ENCODE measurements around the gene DNAJC17. TPM values are rescaled to one million over a fixed set of nuclear protein-coding genes. Genes with fewer than 3 reads are reported as not detected.

DNAJC17 gene
- total RNA-seq, 3 donors from 2014 or later: 18.4 to 55.8 (median 24.3) TPM

DNA sequence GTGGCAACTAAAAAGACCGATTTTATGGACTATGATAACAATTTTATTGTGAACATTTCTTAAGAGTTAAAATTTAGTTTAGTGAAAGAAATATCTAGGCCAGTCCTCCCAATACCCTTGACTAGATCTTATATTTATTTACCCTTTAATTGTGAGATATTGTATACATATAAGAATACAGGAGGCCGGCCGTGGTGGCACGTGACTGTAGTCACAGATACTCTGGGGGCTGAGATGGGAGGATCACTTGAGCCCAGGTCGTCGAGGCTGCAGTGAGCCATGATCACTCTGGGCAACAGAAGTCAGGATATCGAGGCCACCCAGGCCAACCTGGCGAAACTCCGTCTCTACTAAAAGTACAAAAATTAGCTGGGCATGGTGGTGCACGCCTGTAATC, 51.5 kb downstream of the DNAJC17 start:
- DNase-seq (ENCODE audit: low spot score in 2 of 2): no peak
- Histone ChIP-seq H3K4me1 (no peaks in the 10 kb centered on the region), H3K9me3 (no peaks in the 10 kb centered on the region), H3K27me3 (no peaks in the 10 kb centered on the region), H3K36me3 (no peaks in the 10 kb centered on the region), H3K4me3 (peak overlapping the region; percentile 77 to 87 (median 84)), H3K27ac (peak overlapping the region; percentile 92 to 93)
- intact Hi-C loops (cut with DNase I; ENCODE audit: low total_unique reads): no loop called here
- TF ChIP-seq, protein P1, sequence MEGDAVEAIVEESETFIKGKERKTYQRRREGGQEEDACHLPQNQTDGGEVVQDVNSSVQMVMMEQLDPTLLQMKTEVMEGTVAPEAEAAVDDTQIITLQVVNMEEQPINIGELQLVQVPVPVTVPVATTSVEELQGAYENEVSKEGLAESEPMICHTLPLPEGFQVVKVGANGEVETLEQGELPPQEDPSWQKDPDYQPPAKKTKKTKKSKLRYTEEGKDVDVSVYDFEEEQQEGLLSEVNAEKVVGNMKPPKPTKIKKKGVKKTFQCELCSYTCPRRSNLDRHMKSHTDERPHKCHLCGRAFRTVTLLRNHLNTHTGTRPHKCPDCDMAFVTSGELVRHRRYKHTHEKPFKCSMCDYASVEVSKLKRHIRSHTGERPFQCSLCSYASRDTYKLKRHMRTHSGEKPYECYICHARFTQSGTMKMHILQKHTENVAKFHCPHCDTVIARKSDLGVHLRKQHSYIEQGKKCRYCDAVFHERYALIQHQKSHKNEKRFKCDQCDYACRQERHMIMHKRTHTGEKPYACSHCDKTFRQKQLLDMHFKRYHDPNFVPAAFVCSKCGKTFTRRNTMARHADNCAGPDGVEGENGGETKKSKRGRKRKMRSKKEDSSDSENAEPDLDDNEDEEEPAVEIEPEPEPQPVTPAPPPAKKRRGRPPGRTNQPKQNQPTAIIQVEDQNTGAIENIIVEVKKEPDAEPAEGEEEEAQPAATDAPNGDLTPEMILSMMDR (IDR thresholded peaks at IDR 0.05): no peak
- no peak for TF ChIP-seq POLR2AphosphoS5 (IDR thresholded peaks at IDR 0.05)
- no peak for TF ChIP-seq POLR2A (IDR thresholded peaks at IDR 0.05)

DNA sequence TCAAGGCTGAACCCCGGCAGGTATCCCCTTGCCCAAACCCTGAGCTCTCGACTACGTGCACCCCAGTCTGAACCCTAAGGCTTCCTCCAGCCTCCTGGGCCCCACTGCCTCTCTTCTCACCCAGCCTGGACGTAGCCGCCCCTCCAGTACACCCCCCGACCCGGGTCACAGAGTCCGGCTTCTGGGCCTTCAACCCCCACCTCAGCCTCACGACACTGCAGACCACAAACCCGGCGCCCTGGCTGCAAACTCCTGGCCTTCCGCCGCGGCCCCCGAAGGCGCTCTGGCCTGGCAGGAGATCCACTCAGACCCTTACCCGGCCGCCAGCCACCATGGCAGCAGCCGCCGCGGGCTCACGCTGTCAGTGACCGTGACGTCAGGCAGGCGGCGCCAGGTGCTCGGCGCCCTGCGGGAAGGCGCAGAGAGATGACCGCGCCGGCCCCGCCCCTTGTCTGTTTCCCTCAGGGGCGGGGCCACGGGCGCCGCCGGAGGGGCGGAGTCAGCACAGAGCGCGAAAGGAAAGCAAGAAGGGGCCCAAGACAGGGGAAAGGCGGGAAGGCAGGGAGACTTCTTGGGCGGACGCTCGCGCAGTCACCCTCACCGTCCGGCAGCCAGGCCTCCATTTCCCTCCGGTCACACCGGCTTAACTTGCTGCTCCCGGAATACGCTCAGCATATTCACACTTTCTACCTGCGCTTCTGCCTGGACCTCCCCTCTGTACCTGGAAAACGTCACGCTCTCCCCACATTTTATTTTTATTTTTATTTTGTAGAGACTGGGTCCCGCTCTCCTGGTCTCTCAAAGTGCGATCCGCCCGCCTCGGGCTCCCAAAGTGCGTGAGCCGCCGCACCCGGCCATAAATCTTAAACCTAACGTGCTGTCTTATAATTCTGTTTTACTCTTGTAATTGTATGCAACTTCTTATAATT, 52.1 kb downstream of the DNAJC17 start, which contains the start of gene RMDN3:
RMDN3 (minus strand) TSS at position 372 of the 929 bp plus-strand sequence. CDS start 471 bp downstream, outside the sequence.
- intact Hi-C loops (cut with DNase I; ENCODE audit: low total_unique reads): no loop called here
- DNase-seq (ENCODE audit: low spot score in 2 of 2): peak; percentile 90 to 92

GRCh38 chr15:40754574-40754882, 52.7 kb downstream of the DNAJC17 start:
- Histone ChIP-seq H3K27ac (peak overlapping the region; percentile 92 to 93), H3K27me3 (no peaks in the 10 kb centered on the region)

More for the DNA sequence above, 52.1 kb downstream of the DNAJC17 start, which contains the start of gene RMDN3:
- Histone ChIP-seq H3K9me3 (no peaks in the 10 kb centered on the region), H3K27me3 (no peaks in the 10 kb centered on the region), H3K36me3 (no peaks in the 10 kb centered on the region), H3K4me3 (peak within 1 kb of the TSS; percentile 77 to 87 (median 84)), H3K4me1 (no peaks in the 10 kb centered on the region), H3K27ac (peak within 1 kb of the TSS; percentile 92 to 93)
- TF ChIP-seq, protein P1 (IDR thresholded peaks at IDR 0.05): peak in 1 of 3 donors; percentile 27
- peak; percentile 56 to 85 (median 70) for TF ChIP-seq POLR2AphosphoS5 (IDR thresholded peaks at IDR 0.05)
- TF ChIP-seq POLR2A (IDR thresholded peaks at IDR 0.05): no peak

DNA sequence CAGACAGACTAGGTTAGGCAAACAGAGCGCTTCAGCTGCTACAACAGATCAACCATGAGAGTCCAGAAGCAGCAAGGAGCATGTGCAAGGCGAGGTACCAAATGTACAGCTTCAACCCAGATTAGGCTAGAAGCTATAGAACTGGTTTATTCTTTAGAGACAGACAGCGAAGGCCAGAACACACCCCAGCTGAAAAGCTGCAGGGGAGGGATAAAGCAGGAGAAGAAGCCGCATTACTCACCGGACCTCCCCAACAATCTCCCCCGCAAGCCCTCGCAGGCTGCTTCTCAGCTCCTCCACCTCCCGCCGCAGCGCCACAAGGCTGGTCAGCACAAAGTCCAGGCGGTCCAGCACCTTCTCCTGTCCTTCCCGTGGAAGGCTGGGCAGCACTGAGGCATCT, 55.5 kb downstream of the DNAJC17 start:
- Histone ChIP-seq H3K36me3 (no peaks in the 10 kb centered on the region), H3K9me3 (no peaks in the 10 kb centered on the region), H3K4me3 (no peak overlapping the region), H3K4me1 (no peaks in the 10 kb centered on the region), H3K27me3 (no peaks in the 10 kb centered on the region), H3K27ac (no peak overlapping the region)
- no peak for DNase-seq (ENCODE audit: low spot score in 2 of 2)
- intact Hi-C loops (cut with DNase I; ENCODE audit: low total_unique reads): no loop called here
- TF ChIP-seq POLR2A (IDR thresholded peaks at IDR 0.05) (no peak), POLR2AphosphoS5 (IDR thresholded peaks at IDR 0.05) (no peak)
- TF ChIP-seq, protein P1 (IDR thresholded peaks at IDR 0.05): no peak

More at GRCh38 chr15:40754574-40754882, 52.7 kb downstream of the DNAJC17 start:
- Histone ChIP-seq H3K4me1 (no peaks in the 10 kb centered on the region), H3K9me3 (no peaks in the 10 kb centered on the region), H3K4me3 (peak overlapping the region; percentile 77 to 87 (median 84)), H3K36me3 (no peaks in the 10 kb centered on the region)
- DNase-seq (ENCODE audit: low spot score in 2 of 2): no peak
- intact Hi-C loops (cut with DNase I; ENCODE audit: low total_unique reads): no loop called here
- no peak for TF ChIP-seq POLR2AphosphoS5 (IDR thresholded peaks at IDR 0.05)
- no peak for TF ChIP-seq POLR2A (IDR thresholded peaks at IDR 0.05)
- TF ChIP-seq, protein P1 (IDR thresholded peaks at IDR 0.05): no peak

- Histone ChIP-seq H3K4me3 (no peak overlapping the region), H3K27me3 (no peaks in the 10 kb centered on the region), H3K27ac (no peak overlapping the region), H3K36me3 (no peaks in the 10 kb centered on the region), H3K9me3 (no peaks in the 10 kb centered on the region), H3K4me1 (no peaks in the 10 kb centered on the region)
- intact Hi-C loops (cut with DNase I; ENCODE audit: low total_unique reads): no loop called here
- no peak for DNase-seq (ENCODE audit: low spot score in 2 of 2)
- TF ChIP-seq, protein P1 (IDR thresholded peaks at IDR 0.05): no peak
- TF ChIP-seq POLR2AphosphoS5 (IDR thresholded peaks at IDR 0.05) (no peak), POLR2A (IDR thresholded peaks at IDR 0.05) (no peak)
Observed at GRCh38 chr15:40750885-40751284, 56.4 kb downstream of the DNAJC17 start.
